Nephron (organoid): ENCODE results near the gene PHYHIPL.
A peak's percentile ranks its signal among the peaks of the same experiment; 100 is the strongest.

Source experiments
- H3K27ac Mint-ChIP-seq, 3 experiments: 2 replicates each; pipeline ENCODE4 v1.8.0; 2020; ENCODE audit warnings: mixed read lengths in 3 of 3, mild to moderate bottlenecking in 2 of 3, moderate library complexity in 1 of 3
- H3K27me3 Mint-ChIP-seq: 2 replicates; pipeline ENCODE4 v1.8.0; 2021; ENCODE audit warnings: low read depth, mild to moderate bottlenecking, moderate library complexity, mixed read lengths
- H3K36me3 Mint-ChIP-seq: 2 replicates; pipeline ENCODE4 v1.8.0; 2020; ENCODE audit warnings: low read depth, mixed read lengths
- H3K4me1 Mint-ChIP-seq: 2 replicates; pipeline ENCODE4 v1.8.0; 2020; ENCODE audit warnings: mixed read lengths
- H3K4me3 Mint-ChIP-seq, 3 experiments: 2 replicates each; pipeline ENCODE4 v1.8.0; 2020; ENCODE audit warnings: mild to moderate bottlenecking in 3 of 3, mixed read lengths in 3 of 3, moderate library complexity in 2 of 3
- H3K9me3 Mint-ChIP-seq: 2 replicates; pipeline ENCODE4 v1.8.0; 2020; ENCODE audit warnings: mixed read lengths
- TF ChIP-seq, protein P1 (sequence below), 3 experiments: fragments of 200-600 bp; sonication (generic); IDR thresholded peaks; one replicate each; pipeline ENCODE4 v1.5.0; 2021; ENCODE audit warnings: antibody characterized with exemption in 3 of 3; ENCODE audit not compliant: unreplicated experiment in 3 of 3

The PHYHIPL gene

DNA sequence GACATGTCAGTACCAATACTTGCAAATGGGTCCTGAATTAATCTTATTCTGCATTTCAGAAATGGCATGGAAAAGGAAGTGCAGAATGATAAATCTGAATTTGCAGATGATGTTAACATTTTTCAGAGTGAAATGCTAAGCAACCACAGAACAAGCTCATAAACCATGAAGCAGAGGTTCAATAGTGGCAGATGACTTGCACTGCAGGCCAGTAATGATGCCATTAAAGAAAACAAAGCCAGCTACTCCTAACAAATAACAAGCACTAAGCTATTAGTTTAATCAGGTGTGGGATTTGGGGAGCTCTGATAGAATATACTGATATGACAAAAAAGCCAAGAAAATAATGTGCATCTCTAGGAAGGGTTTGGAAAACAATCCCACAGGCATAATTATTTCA lies 100.5 kb downstream of the PHYHIPL start:
- no peaks in the 10 kb centered on the region for H3K9me3 Mint-ChIP-seq
- peaks cover 18% of the 10 kb centered on the region for H3K4me1 Mint-ChIP-seq
- H3K4me3 Mint-ChIP-seq = no peak overlapping the region
- no peaks in the 10 kb centered on the region for H3K36me3 Mint-ChIP-seq
- no peak overlapping the region for H3K27ac Mint-ChIP-seq
- TF ChIP-seq, protein P1, sequence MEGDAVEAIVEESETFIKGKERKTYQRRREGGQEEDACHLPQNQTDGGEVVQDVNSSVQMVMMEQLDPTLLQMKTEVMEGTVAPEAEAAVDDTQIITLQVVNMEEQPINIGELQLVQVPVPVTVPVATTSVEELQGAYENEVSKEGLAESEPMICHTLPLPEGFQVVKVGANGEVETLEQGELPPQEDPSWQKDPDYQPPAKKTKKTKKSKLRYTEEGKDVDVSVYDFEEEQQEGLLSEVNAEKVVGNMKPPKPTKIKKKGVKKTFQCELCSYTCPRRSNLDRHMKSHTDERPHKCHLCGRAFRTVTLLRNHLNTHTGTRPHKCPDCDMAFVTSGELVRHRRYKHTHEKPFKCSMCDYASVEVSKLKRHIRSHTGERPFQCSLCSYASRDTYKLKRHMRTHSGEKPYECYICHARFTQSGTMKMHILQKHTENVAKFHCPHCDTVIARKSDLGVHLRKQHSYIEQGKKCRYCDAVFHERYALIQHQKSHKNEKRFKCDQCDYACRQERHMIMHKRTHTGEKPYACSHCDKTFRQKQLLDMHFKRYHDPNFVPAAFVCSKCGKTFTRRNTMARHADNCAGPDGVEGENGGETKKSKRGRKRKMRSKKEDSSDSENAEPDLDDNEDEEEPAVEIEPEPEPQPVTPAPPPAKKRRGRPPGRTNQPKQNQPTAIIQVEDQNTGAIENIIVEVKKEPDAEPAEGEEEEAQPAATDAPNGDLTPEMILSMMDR (IDR thresholded peaks at IDR 0.05; ENCODE audit: unreplicated experiment in 3 of 3) = no peak
- peaks cover 4% of the 10 kb centered on the region for H3K27me3 Mint-ChIP-seq

DNA sequence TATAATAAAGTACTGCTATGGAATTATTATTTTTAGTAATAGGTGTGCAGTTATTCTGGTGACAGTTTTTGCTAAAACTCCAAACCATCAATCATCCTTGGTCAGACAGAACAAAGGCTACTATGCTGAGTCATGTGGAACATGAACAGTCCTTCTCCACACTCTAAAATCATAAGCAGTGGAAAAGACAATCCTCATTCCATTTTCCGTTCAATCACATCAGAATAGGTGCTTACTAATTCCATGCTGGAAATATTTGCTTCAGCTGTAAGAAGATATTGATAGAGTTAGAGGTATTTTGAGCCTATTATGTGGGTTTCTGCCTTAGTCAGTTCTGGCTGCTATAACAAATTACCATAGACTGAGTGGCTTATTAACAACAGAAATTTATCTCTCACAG lies 103.0 kb downstream of the PHYHIPL start:
- Mint-ChIP-seq H3K36me3 (no peaks in the 10 kb centered on the region), H3K9me3 (no peaks in the 10 kb centered on the region), H3K27me3 (peaks cover 4% of the 10 kb centered on the region), H3K4me1 (peaks cover 41% of the 10 kb centered on the region), H3K27ac (no peak overlapping the region), H3K4me3 (no peak overlapping the region)
- TF ChIP-seq, protein P1 (IDR thresholded peaks at IDR 0.05; ENCODE audit: unreplicated experiment in 3 of 3) = no peak

DNA sequence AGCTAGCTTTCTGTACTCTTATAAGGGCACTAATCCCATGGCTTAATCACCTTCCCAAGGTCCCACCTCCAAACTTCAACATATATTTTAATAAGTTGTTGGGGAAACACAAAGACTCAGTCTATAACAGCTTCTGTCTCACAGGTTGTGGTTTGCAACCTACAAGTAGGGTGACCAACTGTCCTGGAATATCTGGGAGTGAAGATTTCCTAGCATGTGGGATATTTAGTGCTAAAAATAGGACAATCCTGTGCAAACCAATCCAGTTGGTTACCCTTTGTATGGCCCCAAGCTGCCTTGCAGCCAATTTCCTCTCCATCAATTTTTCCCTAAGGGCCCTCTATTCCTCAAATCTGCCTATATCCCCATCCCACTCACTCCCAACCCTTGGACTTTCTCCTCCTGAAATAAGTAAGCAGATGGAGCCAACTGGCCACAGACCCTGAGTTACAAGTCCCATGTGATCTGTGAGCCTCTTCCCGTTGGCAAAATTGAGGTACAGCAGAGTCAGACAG lies 103.6 kb downstream of the PHYHIPL start:
- peaks cover 5% of the 10 kb centered on the region for H3K27me3 Mint-ChIP-seq
- no peaks in the 10 kb centered on the region for H3K9me3 Mint-ChIP-seq
- H3K4me1 Mint-ChIP-seq = peaks cover 47% of the 10 kb centered on the region
- TF ChIP-seq, protein P1 (IDR thresholded peaks at IDR 0.05; ENCODE audit: unreplicated experiment in 3 of 3) = no peak
- H3K36me3 Mint-ChIP-seq = no peaks in the 10 kb centered on the region
- H3K4me3 Mint-ChIP-seq = no peak overlapping the region
- no peak overlapping the region for H3K27ac Mint-ChIP-seq

DNA sequence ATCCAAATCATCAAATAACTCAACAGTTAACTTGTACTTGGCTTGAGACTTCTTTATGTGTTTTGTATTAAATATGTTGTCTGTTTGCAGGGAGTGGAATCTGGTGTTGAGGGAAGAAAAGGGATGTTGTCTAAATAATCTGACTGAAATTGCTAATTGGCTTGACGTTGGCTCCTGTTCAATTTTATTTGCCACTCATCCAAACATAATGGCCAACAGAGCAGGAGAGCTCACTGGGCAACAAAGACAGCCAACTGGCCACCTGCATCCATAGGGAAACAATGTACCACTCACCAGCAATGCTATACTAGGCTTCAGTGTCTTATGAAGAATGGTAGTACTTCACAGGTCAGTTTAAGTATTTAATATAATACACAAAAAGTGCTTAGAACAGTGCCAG lies 105.4 kb downstream of the PHYHIPL start:
- H3K9me3 Mint-ChIP-seq = no peaks in the 10 kb centered on the region
- no peak overlapping the region for H3K4me3 Mint-ChIP-seq
- TF ChIP-seq, protein P1 (IDR thresholded peaks at IDR 0.05; ENCODE audit: unreplicated experiment in 3 of 3) = no peak

DNA sequence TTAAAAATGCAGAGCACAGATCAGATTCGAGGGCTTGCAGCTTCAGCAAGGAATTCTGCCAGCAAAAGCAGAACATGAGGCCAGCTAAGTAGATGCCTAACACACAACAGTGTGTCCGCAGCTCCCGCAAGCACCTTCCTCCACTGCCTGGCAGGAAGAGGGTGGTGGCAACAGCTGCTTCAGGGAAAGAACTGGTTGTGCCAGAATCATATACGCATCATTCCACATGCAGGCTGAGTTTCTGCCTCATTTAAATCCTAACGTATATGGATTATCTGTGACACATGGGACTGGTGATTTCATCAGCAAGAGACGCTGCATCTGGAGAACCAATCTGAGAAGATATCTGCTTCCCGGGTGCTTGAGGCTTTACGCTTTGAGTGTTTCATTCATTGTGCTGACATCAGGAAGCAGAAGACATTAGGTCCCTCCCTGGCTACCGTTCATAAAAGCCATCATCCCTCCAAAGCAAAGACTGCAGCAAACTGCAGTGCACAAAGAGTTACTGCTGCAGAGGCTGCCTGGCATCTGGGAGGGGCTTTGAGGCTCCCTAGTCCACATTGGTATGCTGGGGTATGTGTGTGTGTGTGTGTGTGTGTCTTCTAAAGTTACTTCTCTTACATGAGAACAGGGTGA lies 107.1 kb downstream of the PHYHIPL start:
- H3K9me3 Mint-ChIP-seq = no peaks in the 10 kb centered on the region
- no peaks in the 10 kb centered on the region for H3K36me3 Mint-ChIP-seq
- peaks cover 50% of the 10 kb centered on the region for H3K4me1 Mint-ChIP-seq
- peak overlapping the region in 1 of 3 experiments; percentile 17 for H3K4me3 Mint-ChIP-seq
- TF ChIP-seq, protein P1 (IDR thresholded peaks at IDR 0.05; ENCODE audit: unreplicated experiment in 3 of 3) = no peak
- peak overlapping the region in 1 of 3 experiments; percentile 48 for H3K27ac Mint-ChIP-seq
- peaks cover 5% of the 10 kb centered on the region for H3K27me3 Mint-ChIP-seq

More for the DNA sequence above, 105.4 kb downstream of the PHYHIPL start:
- peaks cover 50% of the 10 kb centered on the region for H3K4me1 Mint-ChIP-seq
- no peaks in the 10 kb centered on the region for H3K36me3 Mint-ChIP-seq
- no peak overlapping the region for H3K27ac Mint-ChIP-seq
- peaks cover 5% of the 10 kb centered on the region for H3K27me3 Mint-ChIP-seq
